ENCODE results near the gene RNU6-8. TPM values are rescaled to one million over a fixed set of nuclear protein-coding genes. Genes with fewer than 3 reads are reported as not detected.

Gene RNU6-8
- polyA plus RNA-seq, 2 of the 4 experiments (the other 2 are of a cell fraction), result not detected

DNA sequence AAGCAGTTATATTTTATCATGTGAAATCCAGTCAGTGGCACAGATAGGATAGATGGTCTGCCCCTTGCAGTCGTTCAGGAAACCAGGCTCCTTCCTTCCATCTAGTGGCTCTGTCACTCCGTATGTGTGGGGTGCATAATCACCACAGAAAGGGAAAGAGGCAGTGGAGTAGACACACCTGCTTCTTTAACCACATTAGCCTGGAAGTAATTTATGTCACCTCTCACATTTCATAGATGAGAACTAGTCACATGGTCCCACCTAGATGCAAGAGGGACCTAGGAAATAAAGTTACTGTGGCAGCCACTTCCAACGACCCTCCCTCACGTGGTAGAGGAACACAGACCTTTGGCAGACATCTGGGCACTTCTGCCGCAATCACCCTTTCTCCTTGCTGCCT is 14.2 kb upstream of the RNU6-8 start (continued):
- TF ChIP-seq TP53 (CRISPR knock-in tag; IDR thresholded peaks at IDR 0.05) (no peak), CHD4 (IDR thresholded peaks at IDR 0.05; ENCODE audit: borderline replicate concordance) (no peak), EP300 (IDR thresholded peaks at IDR 0.05) (no peak), CEBPB (IDR thresholded peaks at IDR 0.05) (no peak), ZSCAN20 (CRISPR knock-in tag; IDR thresholded peaks at IDR 0.05) (no peak), ZFP36 (IDR thresholded peaks at IDR 0.05; ENCODE audit: borderline replicate concordance, partially characterized antibody) (no peak), PHF8 (IDR thresholded peaks at IDR 0.05; ENCODE audit: borderline replicate concordance, low read depth) (no peak), TFCP2L1 (CRISPR knock-in tag; IDR thresholded peaks at IDR 0.05) (no peak)

DNA sequence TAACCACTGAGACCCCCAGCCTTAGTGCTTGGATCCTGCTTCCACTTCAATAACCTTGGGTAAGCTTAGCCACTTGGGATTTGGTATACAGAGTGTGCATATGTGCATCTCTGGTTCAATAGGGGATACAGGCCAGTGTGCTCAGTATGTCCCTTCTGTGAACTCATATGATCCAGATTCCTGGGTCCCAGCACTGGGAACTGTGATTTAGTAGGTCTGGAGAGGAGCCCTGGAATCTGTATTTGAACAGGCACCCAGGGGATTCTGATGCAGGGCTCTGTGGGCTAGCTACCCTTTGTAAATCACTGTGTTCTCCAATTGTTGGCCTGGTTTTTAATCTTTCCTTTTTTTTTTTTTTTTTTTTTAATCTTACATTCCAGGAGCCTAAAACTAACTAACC is 9.8 kb upstream of the RNU6-8 start:
- POLR2A ChIA-PET, result no interaction called here

DNA sequence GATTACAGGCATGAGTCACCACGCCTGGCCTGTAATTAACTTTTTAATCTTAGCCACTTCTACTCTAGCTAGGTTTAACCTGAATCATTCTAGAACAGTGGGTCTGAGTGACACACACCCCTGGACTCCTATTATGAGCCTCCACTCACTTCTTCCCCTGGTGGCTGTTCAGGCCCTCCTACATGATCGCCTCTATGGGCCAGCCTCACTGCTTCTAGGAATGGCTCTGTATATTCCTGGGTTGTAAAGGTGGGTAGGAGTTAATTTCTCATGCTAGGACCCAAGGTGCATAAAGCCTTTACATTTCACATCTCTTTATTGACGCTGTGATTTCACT is 8.0 kb upstream of the RNU6-8 start:
- WGBS (ENCODE audit: missing lambda C conversion rate), result 98% methylated on average over 3 of the region's 3 CpGs
- Histone ChIP-seq H3K9me3 (no peaks in the 10 kb centered on the region), H3K27ac (no peak overlapping the region), H3K4me2 (no peak overlapping the region), H3K4me1 (no peaks in the 10 kb centered on the region), H3K4me3 (no peak overlapping the region)
- POLR2A ChIA-PET, result no interaction called here
- ATAC-seq (0 out of 6 replicates have a peak, but pooled peaks of 1 of the 2 experiments have one; percentile 30), FAIRE-seq (no peak), DNase-seq (ENCODE audit: low read depth in 1 of 2, low spot score in 1 of 2) (no peak)
- CTCF ChIA-PET, result no interaction called here
- no peak for TF ChIP-seq ZFP36 (IDR thresholded peaks at IDR 0.05; ENCODE audit: borderline replicate concordance, partially characterized antibody)
- no peak for TF ChIP-seq HOXA7 (CRISPR knock-in tag; IDR thresholded peaks at IDR 0.05)
- TF ChIP-seq, protein P1, sequence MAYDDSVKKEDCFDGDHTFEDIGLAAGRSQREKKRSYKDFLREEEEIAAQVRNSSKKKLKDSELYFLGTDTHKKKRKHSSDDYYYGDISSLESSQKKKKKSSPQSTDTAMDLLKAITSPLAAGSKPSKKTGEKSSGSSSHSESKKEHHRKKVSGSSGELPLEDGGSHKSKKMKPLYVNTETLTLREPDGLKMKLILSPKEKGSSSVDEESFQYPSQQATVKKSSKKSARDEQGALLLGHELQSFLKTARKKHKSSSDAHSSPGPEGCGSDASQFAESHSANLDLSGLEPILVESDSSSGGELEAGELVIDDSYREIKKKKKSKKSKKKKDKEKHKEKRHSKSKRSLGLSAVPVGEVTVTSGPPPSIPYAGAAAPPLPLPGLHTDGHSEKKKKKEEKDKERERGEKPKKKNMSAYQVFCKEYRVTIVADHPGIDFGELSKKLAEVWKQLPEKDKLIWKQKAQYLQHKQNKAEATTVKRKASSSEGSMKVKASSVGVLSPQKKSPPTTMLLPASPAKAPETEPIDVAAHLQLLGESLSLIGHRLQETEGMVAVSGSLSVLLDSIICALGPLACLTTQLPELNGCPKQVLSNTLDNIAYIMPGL (CRISPR knock-in tag; IDR thresholded peaks at IDR 0.05; ENCODE audit: borderline replicate concordance), result no peak
- no peak for TF ChIP-seq FOXS1 (CRISPR knock-in tag; IDR thresholded peaks at IDR 0.05)
- TF ChIP-seq RNF2 (IDR thresholded peaks at IDR 0.05; ENCODE audit: borderline replicate concordance, low read depth), result no peak
- TF ChIP-seq, protein P2, sequence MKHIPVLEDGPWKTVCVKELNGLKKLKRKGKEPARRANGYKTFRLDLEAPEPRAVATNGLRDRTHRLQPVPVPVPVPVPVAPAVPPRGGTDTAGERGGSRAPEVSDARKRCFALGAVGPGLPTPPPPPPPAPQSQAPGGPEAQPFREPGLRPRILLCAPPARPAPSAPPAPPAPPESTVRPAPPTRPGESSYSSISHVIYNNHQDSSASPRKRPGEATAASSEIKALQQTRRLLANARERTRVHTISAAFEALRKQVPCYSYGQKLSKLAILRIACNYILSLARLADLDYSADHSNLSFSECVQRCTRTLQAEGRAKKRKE (CRISPR knock-in tag; IDR thresholded peaks at IDR 0.05; ENCODE audit: low read depth), result no peak
- no peak for TF ChIP-seq NFE2L2 (conservative IDR thresholded peaks at IDR 0.05; ENCODE audit: low read length)
- TF ChIP-seq CBX8 (IDR thresholded peaks at IDR 0.05), result no peak

More for the DNA sequence above, 9.8 kb upstream of the RNU6-8 start:
- TF ChIP-seq EP300 (IDR thresholded peaks at IDR 0.05) (no peak), RAD21 (conservative IDR thresholded peaks at IDR 0.05 in 1 of 2, IDR thresholded peaks at IDR 0.05 in 1 of 2) (no peak), RCOR1 (IDR thresholded peaks at IDR 0.05; ENCODE audit: low read depth, low read length) (no peak), NFE2L2 (conservative IDR thresholded peaks at IDR 0.05; ENCODE audit: low read length) (no peak), POLR2A (IDR thresholded peaks at IDR 0.05; ENCODE audit: low read length) (no peak), ZC3H11A (IDR thresholded peaks at IDR 0.05) (no peak), SMC3 (IDR thresholded peaks at IDR 0.05) (no peak), ZNF302 (CRISPR knock-in tag; IDR thresholded peaks at IDR 0.05) (no peak), EHF (CRISPR knock-in tag; IDR thresholded peaks at IDR 0.05) (no peak), EHMT2 (IDR thresholded peaks at IDR 0.05; ENCODE audit: low read depth) (no peak), SREBF2 (IDR thresholded peaks at IDR 0.05) (no peak), POLR2AphosphoS2 (conservative IDR thresholded peaks at IDR 0.05; ENCODE audit: low read length) (no peak)
- TF ChIP-seq, protein P2 (CRISPR knock-in tag; IDR thresholded peaks at IDR 0.05; ENCODE audit: low read depth), result no peak
- TF ChIP-seq, protein P3, sequence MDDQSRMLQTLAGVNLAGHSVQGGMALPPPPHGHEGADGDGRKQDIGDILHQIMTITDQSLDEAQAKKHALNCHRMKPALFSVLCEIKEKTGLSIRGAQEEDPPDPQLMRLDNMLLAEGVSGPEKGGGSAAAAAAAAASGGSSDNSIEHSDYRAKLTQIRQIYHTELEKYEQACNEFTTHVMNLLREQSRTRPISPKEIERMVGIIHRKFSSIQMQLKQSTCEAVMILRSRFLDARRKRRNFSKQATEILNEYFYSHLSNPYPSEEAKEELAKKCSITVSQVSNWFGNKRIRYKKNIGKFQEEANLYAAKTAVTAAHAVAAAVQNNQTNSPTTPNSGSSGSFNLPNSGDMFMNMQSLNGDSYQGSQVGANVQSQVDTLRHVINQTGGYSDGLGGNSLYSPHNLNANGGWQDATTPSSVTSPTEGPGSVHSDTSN (IDR thresholded peaks at IDR 0.05), result no peak
- Histone ChIP-seq H3K27ac (no peak overlapping the region), H3K4me3 (no peak overlapping the region), H3K9me3 (no peaks in the 10 kb centered on the region), H3K4me1 (no peaks in the 10 kb centered on the region), H3K4me2 (no peak overlapping the region)
- ATAC-seq, result no peak
- no peak for FAIRE-seq
- CTCF ChIA-PET, result interaction anchor here (1.1 to 1.2 kb wide), 2 partner anchors 18 to 42 kb away, joined by 3 to 5 read pairs; no protein-coding TSS in a partner anchor
- no peak for DNase-seq (ENCODE audit: low read depth in 1 of 2, low spot score in 1 of 2)

Measured in A549 (cell line).